Measurements from ENCODE around the gene PES1.
"Not testable (repeated sequence)": the region's sequence is repeated elsewhere in the genome, so short reads cannot be mapped to it uniquely, and the experiment has no call there.

The PES1 gene

DNA sequence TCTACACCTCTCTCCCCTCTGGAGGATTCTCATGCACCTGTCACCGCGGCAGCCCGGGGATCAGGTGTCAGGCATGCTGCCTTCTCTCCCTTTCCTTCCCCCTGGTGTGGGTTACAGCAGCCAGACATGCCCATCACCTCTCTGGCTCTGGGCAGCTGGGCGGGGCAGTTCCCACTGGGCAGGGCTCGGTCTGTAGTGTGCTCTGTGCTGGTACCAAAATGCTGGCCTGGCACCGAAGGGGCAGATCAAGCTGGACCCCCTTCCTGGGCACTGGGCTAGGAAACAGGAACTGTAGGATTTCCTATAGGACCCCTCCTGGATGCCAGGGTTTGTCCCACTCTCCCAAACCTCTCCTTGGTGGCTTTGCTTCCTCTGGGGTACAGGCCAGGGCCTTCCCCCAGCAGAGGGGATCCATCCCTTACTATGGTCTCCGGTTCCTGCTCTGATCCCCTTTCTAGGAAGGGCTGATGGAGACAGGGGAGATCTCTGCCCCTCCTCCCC lies 18.1 kb downstream of the PES1 start:
- DNase-seq, result peak; percentile 83

DNA sequence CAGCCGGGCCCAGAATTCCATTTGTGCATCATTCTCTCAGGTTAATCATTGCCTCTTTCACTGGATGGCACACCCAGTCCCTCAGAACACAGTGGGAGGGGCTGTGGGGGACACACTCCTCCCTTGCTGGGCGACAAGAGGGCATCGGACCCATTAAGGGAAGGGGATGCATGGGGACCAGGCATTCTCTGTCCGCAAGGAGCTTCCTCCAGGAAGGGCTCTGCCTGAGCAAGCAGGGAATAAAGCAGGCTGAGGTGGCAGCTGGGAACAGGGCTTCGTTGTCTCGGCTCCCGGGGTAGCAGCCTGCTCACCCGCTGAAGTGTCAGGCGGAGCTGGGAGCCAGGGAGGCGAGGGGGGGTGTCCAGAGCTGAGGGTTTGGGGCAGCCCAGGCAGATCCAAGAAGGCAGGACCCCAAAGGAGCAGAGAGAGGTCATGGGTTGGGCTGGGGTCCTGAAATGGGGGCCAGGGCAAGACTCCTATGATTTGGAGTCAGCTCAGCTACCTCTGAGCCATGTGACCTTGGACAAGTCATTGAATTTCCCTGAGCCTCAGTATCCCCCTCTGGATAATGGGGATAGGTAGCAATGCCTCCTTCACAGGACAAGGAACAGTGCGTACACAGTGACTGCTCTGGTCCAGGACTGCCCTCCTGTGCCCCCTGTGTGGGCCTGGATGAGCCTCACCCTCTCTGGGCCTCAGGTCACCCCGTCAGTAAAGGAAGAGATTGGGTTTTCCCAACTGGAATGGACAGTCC lies 18.7 kb downstream of the PES1 start:
- DNase-seq, result peak; percentile 64

DNA sequence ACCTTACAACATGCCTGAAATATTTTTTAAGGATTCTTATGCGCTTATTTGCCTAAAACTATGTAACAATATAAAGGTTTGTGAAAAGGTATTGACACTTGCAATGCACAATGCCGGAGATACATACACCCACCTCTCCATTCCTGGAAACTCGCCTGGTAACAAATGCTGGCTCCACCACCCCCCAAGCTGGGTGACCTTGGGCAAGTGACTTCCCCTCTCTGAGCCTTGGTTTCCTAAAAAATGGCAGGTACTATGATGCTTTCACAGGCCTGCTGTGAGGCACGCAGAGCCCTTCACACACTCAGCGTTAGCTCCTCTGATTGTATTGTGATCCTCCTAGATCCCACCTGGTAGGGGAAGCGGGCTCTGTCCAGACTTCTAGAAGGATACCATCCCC lies 19.5 kb downstream of the PES1 start:
- DNase-seq, result no peak

DNA sequence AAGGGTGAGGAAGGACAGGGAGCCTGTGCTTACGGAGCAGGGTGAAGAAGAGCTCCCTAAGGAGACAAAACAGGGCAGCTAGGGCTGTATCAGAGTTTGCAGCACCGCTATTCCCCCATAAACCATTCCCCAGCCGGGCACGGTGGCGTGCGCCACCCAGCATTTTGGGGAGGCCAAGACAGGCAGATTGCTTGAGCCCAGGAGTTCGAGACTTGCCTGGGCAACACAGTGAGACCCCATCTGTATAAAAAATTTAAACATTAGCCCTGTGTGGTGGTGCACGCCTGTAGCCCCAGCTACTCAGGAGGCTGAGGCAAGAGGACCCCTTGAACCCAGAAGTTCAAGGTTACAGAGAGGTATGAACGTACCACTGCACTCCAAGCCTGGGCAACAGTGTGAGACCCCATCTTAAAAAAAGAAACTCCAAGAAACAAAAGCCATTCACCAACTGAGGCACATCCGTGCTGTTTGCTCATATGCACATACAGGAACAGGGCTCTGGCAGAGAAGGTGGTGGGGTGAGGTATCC lies 22.0 kb downstream of the PES1 start:
- no peak for DNase-seq

DNA sequence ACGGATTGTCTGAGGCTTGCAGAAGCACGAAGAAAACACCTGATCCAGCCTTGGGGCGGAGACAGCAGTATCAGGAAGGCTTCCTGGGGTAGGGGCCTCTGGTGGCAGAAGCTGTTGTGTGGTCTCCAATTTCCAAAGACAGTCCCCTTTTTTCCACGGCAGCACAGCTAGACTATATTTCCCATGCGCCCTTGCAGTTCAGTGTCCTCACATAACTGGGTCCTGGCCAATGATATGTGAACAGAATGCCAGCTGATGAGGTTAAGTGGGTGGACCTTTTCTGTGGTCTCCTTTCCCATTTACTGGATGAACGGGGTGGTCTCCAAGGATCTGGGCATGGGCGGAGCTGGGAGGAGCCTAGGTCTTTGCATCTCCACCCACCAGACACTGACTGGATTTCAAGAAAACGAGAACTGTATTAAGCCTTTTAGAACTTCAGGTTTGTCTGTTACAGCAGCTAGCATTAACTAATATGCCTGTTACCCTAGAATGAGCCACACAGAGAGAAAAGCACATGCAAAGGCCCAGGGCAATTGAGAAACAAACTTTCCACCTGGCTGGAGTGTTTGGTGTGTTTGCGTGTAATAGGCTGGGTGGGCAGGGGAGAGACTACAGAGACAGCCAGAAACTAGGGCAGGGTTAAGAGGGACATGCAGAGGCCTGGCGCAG lies 23.4 kb downstream of the PES1 start:
- DNase-seq, result peak; percentile 24

DNA sequence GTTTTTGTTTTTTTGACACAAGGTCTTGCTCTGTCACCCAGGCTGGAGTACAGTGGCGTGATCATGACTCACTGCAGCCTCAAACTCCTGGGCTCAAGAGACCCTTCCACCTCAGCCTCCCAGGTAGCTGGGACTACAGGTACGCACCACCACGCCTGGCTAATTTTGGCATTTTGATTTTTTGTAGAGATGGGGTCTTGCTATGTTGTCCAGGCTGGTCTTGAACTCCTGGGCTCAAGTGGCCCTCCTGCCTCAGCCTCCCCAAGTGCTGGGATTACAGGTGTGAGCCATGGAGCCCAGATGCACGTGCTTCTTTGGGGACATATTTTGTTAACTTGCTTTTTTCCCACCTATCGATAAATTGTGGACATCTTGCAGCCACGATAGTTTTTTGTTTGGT lies 24.4 kb downstream of the PES1 start:
- DNase-seq, result not testable (repeated sequence)

DNA sequence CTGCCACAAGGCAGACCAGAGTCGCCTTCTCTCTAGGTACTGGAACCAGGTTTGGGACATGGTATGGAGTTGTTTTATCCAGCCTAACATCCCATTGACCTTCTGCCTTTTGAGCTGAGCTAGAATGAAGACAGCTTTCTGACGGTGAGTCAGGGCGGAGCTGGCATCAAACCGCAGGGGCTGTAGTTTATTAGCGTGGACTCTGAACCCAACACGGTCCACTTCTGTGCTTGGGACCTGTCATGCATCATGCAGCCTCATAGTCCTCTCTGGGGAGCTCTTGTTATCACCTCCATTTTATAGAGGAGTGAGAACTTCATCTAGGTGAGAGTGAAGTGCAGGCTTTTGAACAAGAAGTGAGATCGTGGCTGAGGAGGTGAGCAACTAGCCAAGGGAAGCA lies 25.6 kb downstream of the PES1 start:
- DNase-seq, result no peak

DNA sequence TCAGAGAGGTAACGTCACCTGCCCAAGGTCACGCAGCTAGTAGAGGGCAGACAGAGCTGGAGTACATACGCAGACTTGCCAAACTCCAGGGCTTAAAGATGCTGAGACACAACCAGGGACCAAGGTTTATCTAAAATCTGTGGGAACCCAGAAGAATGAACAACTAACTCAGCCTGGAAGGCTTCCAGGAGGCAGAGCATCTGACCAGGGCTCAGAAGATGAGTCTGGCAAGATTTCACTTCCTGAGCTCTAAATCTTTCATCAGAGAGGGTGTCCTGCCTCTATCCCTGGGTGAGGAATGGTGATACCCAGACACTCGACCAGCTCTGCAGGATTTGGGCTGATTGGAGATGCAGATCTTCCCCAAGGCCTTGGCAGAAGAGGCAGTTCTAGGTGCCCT lies 26.4 kb downstream of the PES1 start:
- DNase-seq, result no peak

DNA sequence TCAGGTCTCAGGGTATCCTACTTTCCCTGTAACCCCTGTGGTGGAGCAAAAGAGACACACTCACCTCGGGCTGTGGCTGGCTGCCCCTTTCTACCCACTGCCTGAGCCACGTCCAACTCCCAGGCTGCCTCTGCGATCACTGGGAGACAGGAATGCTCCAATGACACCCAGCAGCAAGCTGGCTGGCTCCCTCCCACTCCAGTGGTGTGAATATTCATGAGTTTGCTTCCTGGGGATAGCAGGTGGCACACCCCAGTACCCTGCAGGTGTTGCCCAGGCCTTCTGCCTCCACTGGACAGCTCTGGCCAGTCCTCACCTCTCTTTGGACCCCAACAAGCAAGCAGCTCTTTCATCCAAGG lies 27.0 kb downstream of the PES1 start:
- peak; percentile 36 for DNase-seq

DNA sequence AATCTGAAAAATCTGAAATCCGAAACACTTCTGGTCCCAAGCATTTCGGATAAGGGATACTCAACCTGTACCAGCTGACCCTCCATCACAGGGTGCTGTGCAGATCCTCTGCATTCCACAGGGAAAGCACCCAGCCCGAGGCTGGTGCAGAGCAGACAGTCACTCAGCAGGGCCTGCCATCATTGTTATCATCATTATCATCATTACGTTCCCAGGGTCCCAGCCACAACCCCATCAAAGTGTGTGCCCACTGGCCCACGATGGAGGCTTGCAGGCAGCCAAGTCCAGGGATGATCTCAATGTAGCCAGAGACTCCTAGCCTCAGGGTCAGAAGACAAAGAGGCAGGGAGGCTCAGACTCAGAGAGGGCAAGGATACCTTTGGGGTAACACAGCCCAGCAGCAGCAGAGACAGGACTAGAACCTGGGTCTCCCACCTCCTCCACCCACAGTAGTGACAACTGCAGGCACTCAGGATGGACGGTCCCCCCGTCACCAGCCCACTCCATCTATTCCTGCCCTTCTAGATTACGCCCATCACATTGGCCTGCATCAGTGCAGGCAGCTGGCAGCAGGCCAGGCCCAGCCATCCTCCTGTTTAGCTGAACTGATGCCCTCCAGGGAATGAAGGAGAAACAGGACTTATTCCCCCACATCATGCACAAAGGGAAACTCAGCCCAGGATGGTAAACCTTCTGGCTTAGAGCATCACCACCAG lies 27.5 kb downstream of the PES1 start:
- DNase-seq, result peak; percentile 36

DNA sequence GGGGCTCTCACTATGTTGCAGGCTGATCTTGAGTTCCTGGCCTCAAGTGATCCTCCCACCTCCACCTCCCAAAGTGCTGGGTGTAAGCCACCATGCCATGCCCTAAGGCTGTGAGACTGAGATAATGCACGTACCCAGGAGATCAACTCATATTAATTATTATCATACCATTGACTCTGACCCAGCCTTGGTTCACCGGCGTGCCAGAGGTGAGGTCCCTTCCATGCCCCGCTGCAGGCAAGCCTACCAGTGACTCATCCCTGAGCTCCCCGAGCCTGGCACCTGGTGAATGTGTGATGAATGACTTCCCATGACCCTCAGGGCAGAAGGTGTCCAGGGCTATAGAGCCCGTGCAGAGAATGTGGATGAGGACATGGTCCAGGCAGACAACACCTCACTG lies 29.3 kb downstream of the PES1 start:
- no peak for DNase-seq

DNA sequence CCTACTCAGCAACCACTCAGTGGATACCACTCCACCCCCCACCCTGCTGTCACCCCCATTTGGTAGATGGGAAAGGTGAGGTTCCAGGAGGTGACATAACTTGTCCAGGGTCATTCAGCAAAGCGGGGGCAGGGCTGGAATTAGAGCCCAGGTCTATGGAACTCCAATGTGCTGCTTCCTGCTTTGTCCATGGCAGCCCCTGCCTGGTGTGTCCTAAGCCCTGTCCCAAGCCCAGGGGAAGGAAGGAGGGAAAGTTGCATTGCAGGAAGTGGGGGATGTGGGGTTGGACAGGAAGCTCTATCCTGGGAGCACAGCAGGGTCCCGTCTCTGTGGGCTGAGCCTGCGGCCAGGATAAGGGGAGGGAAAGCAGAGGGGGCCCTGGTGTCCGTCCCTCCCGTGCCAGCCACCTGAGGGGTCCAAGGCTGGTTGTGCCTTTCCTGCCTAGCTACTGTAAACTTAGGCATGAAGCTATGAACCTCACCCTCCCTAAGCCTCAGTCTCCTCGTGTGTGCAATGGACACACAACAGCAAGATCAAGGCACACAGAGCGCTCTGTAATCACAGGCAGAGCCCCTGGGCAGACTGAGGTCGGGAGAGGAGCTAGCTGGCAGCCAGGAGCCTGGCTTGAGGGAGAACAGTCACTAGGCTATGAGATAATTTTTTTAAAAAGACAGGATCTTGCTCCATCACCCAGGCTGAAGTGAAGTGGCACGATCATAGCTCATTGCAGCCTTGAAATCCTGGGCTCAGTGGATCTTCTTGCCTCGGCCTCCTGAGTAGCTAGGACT lies 30.1 kb downstream of the PES1 start:
- no peak for DNase-seq

DNA sequence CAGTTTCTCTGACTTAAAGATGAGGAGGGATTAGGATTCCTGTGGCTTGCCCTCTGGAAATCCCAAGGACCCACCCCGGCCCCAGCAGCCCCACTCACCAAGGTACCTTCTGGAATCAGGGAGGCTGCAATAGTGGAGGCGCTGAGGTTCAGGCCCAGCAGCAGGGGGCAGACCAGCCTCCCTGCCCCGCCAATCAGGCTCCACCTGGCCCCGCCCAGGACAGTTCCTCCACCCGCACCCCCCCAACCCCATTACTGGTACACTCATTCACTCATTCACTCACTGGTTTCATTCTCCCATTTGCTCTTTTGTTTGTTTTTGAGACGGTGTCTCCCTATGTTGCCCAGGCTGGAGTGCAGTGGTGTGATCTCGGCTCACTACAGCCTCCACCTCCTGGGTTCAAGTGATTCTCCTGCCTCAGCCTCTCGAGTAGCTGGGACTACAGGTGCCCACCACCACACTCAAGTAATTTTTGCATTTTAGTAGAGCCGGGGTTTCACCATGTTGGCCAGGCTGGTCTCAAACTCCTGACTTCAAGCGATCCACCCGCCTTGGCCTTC lies 31.0 kb downstream of the PES1 start:
- DNase-seq, result not testable (repeated sequence)

DNA sequence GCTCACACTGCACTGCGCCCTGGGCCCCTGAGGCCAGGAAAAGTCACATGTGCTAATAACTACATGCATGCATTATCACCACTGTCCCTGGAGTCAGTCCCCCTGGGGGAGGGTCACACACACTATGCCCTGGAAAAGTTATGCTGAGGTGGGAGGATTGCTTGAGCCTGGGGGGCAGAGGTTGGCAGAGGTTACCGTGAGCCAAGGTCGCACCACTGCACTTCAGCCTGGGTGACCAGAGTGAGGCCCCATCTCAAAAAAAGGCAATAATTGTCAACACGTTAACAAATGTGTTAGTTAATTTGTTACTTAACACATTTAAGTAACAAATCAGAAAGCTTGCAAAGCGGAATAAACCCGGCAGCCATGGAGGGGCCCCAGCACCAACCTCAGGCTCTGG lies 31.8 kb downstream of the PES1 start:
- DNase-seq, result no peak

DNA sequence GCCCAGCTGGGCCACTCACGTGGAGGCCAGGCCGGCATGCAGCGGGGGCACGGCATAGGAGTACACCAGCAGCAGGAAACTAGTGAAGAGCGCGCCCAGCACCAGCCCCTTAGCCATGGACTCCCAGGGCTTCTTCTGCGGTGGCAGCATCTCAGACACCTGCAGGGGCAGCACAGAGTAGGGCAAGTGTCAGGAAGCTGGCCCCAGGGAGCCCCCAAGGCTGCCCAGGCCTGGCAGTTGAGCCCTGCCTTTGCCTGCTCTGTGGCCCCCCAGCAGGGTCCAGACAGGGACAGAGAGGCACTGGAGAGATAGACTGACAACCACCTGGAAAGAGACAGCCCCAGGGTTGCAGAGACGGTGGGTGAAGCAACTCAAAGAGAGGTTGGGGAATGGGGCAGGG lies 34.5 kb downstream of the PES1 start:
- no peak for DNase-seq

DNA sequence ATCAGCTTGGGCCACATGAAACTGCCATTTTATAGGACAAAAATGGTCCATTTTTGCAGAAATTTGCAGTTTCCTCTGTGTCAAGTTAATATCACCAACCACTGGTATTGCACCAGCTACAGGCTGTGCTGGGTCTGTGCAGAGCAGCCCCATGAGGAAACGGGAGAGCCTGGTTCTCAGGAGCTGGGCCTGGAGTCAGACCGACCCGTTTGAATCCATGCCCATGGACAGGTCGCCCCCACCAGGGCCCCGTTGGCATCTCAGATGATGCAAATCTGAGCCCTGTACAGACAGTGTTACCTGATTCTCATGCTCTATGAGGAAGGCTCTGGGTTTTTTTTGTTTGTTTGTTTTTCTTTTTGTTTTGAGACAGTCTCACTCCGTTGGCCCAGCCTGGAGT lies 35.3 kb downstream of the PES1 start:
- no peak for DNase-seq

DNA sequence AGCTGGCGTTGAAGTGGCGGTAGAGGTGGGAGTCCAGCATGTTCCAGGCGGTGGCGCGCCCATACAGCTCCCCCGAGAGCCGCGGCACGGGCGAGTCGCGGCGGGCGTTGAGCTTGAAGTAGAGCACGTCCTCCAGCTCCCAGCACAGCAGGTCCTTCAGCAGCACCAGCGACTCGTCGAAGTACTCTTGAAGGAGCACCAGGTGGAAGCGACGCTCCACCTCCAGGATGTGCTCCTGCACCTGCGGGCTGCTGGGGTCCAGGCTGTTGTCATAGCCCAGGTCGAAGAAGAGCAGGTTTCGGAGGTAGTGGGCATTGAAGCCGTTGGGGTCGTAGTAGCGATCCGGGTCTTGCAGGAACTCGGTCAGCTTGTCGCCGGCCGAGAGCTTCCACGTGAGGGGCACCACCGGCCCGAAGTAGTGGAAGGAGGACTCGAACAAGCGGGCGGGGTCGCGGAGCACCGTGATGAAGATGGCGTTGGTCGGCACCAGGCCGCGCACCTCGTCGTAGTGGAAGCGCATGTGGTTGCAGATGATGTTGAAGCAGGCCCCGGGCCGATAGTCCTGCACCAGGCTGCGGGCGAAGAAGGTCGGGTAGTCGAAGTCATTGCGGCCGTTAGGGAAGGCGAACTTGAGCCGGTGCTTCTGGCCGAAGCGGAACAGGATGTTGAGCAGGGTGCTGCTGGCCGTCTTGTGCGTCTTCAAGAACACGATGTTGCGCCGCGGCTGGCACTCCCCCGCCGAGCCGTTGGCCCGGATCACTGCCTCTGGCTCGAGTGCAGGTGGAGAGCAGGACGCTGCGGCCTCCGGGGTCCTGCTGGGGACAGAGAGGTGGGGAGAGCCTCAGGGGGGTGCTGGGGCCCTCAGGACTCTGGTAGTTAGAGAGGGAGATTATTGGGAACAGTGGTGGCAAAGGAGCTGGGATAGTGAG lies 36.2 kb downstream of the PES1 start:
- DNase-seq, result no peak

DNA sequence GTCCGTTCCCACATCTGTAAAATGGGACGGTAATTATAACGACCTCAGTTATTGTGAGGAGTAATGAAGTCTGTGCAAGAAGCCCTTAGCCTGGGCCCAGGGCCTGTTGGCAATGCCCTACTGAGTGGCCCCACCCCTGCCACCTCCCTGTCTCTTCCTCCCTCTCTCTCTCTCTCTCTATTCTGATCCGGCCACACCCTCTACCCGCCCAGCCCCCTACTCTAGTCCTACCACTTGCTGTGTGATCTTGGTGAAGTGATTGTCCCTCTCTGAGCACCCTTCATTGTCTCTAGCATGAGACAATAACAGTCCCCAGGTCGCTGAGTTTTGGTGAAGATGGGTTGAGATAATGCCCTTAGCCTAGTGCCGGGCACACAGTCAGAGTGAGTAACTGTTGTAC lies 37.7 kb downstream of the PES1 start:
- no peak for DNase-seq

DNA sequence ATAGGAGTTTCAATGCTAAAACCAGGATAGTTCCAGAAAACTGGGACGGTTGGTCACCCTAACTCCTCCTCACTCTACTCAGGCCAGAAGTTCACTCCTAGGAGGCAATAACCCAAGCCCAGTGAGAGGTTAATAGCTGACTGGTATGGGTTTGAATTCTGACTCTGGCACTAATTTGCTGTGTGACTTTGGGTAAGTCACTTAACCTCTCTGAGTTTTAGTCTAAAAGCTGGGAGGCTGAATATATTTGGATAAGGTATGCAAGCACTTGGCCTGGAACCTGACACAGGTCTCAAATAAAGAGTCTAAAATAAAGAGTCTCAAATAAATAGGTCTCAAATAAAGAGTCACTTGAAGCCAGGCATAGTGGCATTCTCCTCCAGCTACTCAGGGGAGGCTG lies 39.0 kb downstream of the PES1 start:
- DNase-seq, result no peak

DNA sequence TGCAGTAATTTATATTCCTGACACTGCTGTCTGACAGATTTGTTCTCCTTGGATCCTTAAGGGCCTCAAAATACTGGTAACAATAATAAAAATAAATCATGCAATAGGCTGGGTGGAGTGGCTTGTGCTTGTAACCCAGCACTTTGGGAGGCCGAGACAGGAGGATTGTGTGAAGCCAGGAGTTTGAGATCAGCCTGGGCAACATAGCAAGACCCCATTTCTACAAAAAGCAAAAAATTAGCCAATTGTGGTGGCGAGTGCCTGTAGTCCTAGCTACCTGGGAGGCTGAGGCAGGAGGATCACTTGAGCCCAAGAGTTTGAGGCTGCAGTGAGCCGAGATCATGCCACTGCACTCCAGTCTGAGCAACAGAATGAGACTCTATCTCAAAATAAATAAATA lies 39.9 kb downstream of the PES1 start:
- not testable (repeated sequence) for DNase-seq

DNA sequence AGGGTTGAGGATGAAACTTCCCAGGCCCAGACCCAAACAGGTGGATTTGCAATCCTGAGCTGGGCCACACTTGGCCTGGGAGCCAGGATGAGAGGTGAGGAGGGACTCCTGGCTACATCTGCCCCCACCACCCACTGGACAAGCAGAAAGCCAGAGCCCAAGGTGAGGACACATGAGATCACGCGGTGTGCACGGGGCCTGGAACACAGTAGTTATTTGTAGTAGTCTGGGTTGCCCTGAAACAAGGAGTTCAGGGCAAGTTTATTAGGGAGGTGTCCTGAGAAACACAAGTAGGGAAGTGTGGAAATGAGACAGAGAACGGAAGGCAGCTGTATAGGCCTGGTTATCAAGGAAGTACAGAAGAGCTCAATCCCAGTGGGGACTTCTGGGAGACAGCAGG lies 44.5 kb downstream of the PES1 start:
- no peak for DNase-seq
